T-helper 1 cell treated with Interleukin-12 subunit alpha and Interleukin-12 subunit beta and Interleukin-4 antibody, amounts not matched to agents 30 μg/mL and 1 μg/mL, for 36 hours (primary cell): ENCODE results near the gene DST.

Source experiments
- H3K27ac Mint-ChIP-seq: one replicate; pipeline ENCODE4 v1.8.0; 2021; ENCODE audit warnings: mild to moderate bottlenecking, mixed read lengths
- H3K27me3 Mint-ChIP-seq: one replicate; pipeline ENCODE4 v1.8.0; 2021; ENCODE audit warnings: low read depth, mixed read lengths
- H3K36me3 Mint-ChIP-seq: one replicate; pipeline ENCODE4 v1.8.0; 2021; ENCODE audit warnings: low read depth, mixed read lengths
- H3K4me1 Mint-ChIP-seq: one replicate; pipeline ENCODE4 v1.8.0; 2021; ENCODE audit warnings: low read depth, mixed read lengths
- H3K4me3 Mint-ChIP-seq: one replicate; pipeline ENCODE4 v1.8.0; 2021; ENCODE audit warnings: mild to moderate bottlenecking, moderate library complexity, mixed read lengths
- H3K9me3 Mint-ChIP-seq: one replicate; pipeline ENCODE4 v1.8.0; 2021; ENCODE audit warnings: mixed read lengths

Gene DST

GRCh38 chr6:56416247-56416646, 226.4 kb downstream of the DST start:
- Mint-ChIP-seq H3K9me3 (no peaks in the 10 kb centered on the region), H3K27ac (no peak overlapping the region), H3K36me3 (no peaks in the 10 kb centered on the region), H3K27me3 (no peaks in the 10 kb centered on the region), H3K4me1 (no peaks in the 10 kb centered on the region), H3K4me3 (no peak overlapping the region)

- H3K27me3 Mint-ChIP-seq = no peaks in the 10 kb centered on the region
- H3K4me1 Mint-ChIP-seq = no peaks in the 10 kb centered on the region
- H3K27ac Mint-ChIP-seq = no peak overlapping the region
- no peak overlapping the region for H3K4me3 Mint-ChIP-seq
- no peaks in the 10 kb centered on the region for H3K9me3 Mint-ChIP-seq
- H3K36me3 Mint-ChIP-seq = no peaks in the 10 kb centered on the region
These were observed 233.7 kb downstream of the DST start for GRCh38 chr6:56408976-56409375.
